Measurements from ENCODE around the gene DLK1. TPM values are rescaled to one million over a fixed set of nuclear protein-coding genes. Genes with fewer than 3 reads are reported as not detected.

DLK1 gene
- total RNA-seq, 1 donor, result 0.09 TPM

DNA sequence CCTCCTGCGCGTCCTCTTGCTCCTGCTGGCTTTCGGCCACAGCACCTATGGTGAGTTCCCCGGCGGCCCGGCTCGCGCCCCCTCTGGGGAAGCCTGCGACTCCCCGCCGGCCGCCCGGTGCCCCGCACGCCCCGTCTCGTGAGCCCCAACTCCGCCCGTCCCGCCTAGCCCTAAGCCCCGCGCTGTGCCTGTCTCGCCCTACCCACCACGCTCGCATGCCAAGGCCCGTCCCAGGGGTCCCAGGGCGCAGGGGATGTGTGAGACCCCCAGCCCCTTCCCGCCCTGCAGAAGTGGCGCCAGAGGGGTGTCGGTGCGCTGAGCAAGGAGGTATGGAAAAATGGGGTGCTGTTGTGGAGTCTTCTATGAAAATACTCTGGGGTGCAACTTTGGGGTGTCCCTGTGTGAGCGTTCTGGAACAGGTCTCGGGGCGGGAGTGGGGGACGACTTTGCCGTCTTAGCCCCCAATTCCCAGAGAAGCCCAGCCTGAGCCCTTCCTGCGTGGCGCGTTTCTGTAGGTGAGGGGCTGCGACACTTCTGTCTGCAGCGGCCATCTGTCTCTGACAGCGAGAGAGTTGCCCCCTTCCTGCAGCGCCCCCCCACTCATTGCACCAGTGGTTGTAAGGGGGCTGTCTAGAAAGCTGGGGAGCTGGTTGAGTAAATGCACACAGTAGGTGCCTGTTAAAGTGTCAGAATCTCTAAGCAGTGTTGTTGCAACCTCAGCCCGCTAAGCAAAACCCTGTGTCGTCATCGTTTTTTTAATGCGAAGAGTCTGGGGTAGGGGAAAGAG lies 587 bp downstream of the DLK1 start:
- DNase-seq (ENCODE audit: low read depth), result no peak
- TF ChIP-seq, protein P1, sequence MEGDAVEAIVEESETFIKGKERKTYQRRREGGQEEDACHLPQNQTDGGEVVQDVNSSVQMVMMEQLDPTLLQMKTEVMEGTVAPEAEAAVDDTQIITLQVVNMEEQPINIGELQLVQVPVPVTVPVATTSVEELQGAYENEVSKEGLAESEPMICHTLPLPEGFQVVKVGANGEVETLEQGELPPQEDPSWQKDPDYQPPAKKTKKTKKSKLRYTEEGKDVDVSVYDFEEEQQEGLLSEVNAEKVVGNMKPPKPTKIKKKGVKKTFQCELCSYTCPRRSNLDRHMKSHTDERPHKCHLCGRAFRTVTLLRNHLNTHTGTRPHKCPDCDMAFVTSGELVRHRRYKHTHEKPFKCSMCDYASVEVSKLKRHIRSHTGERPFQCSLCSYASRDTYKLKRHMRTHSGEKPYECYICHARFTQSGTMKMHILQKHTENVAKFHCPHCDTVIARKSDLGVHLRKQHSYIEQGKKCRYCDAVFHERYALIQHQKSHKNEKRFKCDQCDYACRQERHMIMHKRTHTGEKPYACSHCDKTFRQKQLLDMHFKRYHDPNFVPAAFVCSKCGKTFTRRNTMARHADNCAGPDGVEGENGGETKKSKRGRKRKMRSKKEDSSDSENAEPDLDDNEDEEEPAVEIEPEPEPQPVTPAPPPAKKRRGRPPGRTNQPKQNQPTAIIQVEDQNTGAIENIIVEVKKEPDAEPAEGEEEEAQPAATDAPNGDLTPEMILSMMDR (IDR thresholded peaks at IDR 0.05; ENCODE audit: insufficient read depth, low read length), result no peak
- H3K4me3 ChIP-seq (ENCODE audit: low read depth, low read length), result no peak overlapping the region

DNA sequence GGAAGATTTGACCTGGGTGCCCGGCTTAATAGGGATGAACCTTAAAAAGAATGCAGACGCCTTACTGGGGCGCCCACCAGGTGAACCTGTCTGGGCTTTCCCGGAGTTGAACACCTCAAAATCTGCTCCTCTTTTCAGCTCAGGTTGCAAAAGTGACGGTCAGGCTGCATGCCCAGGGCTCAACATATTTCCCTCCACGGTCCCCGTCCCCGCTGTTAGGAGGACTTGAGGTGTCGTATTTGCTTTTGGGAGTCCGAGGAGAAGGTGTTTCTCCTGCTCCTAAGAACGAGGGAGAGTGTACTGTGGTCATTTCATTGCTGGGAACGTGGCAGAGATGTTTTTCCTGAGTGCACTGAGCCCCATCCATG lies 1.2 kb downstream of the DLK1 start:
- DNase-seq (ENCODE audit: low read depth), result no peak
- H3K4me3 ChIP-seq (ENCODE audit: low read depth, low read length), result no peak overlapping the region
- TF ChIP-seq, protein P1 (IDR thresholded peaks at IDR 0.05; ENCODE audit: insufficient read depth, low read length), result no peak

DNA sequence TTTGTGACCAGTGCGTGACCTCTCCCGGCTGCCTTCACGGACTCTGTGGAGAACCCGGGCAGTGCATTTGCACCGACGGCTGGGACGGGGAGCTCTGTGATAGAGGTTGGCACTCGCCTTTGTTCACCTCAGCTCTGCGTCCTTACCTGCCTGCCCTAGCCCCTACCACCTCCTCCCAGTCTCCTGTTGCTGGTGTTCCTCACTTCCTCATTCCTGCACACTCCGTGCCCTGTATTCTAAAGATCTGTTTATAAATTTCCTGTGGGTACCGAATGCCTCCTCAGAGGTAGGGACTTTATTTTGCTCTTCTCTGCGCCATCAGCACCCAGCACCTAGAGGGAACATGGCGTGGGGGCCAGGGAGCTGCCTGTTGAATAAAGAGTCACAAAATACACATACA lies 2.3 kb downstream of the DLK1 start:
- DNase-seq (ENCODE audit: low read depth), result no peak
- TF ChIP-seq, protein P1 (IDR thresholded peaks at IDR 0.05; ENCODE audit: insufficient read depth, low read length), result no peak
- no peak overlapping the region for H3K4me3 ChIP-seq (ENCODE audit: low read depth, low read length)

DNA sequence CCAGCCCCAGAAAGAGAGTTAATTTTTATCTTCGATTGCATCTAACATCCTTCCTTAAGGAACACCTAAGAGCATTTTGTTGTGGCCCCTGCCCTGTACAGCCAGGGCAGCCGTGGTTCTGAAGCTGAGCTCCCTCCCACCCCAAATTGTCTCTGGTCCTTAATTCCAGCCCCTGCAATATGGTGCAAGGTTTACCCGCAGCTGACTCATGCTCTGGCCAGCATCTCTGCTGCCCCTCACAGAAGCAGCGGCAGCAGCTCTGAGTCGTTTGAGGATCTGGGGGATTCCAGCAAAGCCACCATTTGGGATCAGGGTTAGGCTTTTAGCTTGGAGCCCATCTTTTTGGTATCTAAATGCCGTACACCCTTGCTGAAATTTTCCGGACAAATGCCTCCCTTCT lies 3.3 kb downstream of the DLK1 start:
- no peak for DNase-seq (ENCODE audit: low read depth)
- H3K4me3 ChIP-seq (ENCODE audit: low read depth, low read length), result no peak overlapping the region
- TF ChIP-seq, protein P1 (IDR thresholded peaks at IDR 0.05; ENCODE audit: insufficient read depth, low read length), result no peak

DNA sequence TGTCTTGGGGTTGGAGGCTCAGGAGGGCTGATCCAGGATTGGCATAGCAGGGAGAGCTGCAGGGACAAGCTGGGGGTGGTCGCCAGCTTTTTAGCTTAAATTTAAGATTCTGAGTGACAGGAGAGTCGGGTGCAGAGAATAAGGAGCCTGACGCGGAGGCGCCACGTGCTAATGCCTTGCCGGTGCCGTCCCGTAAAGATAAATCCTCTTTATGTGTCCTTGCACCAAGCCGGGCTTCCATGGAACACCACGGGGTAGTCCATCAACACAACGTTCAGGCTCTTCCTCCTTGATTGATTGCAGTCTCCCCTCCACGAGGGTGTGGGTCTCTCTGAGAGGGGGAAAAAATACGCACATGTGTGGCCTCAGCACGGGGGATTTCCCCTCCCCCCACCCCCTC lies 3.9 kb downstream of the DLK1 start:
- TF ChIP-seq, protein P1 (IDR thresholded peaks at IDR 0.05; ENCODE audit: insufficient read depth, low read length), result no peak
- no peak for DNase-seq (ENCODE audit: low read depth)
- H3K4me3 ChIP-seq (ENCODE audit: low read depth, low read length), result no peak overlapping the region

DNA sequence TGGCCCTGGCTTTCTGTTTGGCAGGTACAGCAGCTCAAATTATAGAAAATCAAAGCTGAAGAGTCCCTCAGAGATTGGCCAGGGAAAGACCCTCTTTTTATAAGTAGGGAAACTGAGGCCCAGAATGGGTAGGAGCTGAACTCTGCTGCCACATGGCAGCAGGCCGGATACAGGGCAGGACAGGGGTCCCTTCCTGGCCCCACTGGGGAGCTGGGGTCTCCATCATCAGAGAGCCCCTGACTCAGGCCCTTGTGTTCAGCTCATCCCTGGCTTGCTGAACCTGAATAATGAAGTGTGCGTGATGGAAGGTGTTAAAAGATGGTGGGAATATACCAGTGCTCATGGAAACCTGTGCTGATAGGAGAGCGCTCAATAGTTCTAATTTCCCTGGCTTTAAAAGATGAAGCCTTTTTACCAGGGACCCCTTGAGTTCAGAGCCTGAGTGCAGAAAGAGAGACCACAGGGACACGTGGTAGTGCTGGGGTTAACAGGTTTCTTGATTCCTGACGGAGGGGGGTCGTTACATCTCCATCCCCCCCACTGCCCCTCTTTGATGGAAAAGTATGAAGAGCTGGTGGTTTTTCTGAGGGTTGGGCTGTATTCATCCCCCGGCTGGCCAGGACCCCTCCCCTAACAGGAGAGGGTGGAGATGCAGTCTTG lies 4.4 kb downstream of the DLK1 start:
- no peak overlapping the region for H3K4me3 ChIP-seq (ENCODE audit: low read depth, low read length)
- DNase-seq (ENCODE audit: low read depth), result no peak
- TF ChIP-seq, protein P1 (IDR thresholded peaks at IDR 0.05; ENCODE audit: insufficient read depth, low read length), result no peak
